Uterus (tissue), 2 donors: ENCODE data around the gene CDT1.

ENCODE experiments used
- CTCF ChIP-seq, 4 experiments: fragments of 200-600 bp in 2 of 4; fragments of 450-650 bp in 2 of 4; sonication (generic) in 2 of 4; IDR thresholded peaks; one replicate each; pipeline ENCODE4 v1.5.1; 2016 to 2019; ENCODE audit warnings: antibody characterized with exemption in 4 of 4, mild to moderate bottlenecking in 2 of 4, moderate library complexity in 1 of 4
- POLR2A ChIP-seq, 2 donors: fragments of 450-650 bp; IDR thresholded peaks; one replicate each; pipeline ENCODE4 v1.6.1; 2016; ENCODE audit warnings: antibody characterized with exemption in 2 of 2, mild to moderate bottlenecking in 1 of 2, moderate library complexity in 1 of 2

- TF ChIP-seq CTCF (IDR thresholded peaks at IDR 0.05) (no peak), POLR2A (IDR thresholded peaks at IDR 0.05) (no peak)
These were observed 20.9 kb downstream of the CDT1 start for GRCh38 chr16:88824256-88825077.
